ENCODE data around the gene MAP6.

MAP6 gene

DNA sequence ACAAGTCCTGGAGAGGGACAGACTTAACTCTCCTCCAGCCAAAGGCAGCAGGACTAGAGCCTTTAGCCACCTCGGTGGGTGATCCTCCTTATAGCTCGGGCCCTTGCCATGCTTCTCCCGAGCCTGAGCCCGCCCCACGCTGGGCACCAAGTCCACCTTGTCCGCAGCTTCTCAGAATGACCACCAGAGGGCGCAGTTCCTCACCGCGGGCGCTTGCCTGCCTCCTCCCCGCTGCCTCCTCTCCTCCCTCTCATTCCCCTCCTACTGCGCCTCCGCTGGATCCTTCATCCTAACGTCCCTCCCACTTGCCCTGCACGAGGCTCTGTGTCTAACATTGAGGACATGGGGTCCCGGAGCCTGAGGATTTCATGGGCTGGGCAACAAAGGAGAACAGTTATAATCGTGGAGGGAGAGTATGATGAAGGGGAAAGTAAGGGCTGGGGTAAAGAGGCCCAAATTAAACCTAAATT lies 37.5 kb upstream of the MAP6 start:
- H3K4me3 ChIP-seq (ENCODE audit: low read depth, low read length): no peak overlapping the region

DNA sequence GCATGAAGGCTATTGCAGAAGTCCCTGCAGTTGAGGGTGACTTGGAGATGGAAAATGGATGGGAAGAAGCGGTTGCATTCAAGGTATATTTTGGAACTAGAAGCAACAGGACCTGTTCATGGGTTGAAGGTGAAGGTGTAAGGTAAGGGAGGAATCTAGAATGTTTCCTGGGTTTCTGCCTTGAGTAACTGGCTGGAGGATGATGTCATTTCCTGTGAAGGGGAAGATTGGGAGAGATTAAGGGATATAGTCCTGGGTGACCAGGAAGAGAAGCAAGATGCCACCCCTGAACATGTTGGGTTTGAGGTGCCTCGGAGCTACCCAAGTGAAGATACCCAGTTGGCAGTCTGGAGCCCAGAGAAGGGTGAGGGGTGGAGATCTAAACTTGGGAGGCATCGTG lies 36.7 kb upstream of the MAP6 start:
- in situ Hi-C loops (cut with HindIII; ENCODE audit: low pct_ligation_motif_present, low sequenced_read_pairs): no loop called here
- TF ChIP-seq, protein P1, sequence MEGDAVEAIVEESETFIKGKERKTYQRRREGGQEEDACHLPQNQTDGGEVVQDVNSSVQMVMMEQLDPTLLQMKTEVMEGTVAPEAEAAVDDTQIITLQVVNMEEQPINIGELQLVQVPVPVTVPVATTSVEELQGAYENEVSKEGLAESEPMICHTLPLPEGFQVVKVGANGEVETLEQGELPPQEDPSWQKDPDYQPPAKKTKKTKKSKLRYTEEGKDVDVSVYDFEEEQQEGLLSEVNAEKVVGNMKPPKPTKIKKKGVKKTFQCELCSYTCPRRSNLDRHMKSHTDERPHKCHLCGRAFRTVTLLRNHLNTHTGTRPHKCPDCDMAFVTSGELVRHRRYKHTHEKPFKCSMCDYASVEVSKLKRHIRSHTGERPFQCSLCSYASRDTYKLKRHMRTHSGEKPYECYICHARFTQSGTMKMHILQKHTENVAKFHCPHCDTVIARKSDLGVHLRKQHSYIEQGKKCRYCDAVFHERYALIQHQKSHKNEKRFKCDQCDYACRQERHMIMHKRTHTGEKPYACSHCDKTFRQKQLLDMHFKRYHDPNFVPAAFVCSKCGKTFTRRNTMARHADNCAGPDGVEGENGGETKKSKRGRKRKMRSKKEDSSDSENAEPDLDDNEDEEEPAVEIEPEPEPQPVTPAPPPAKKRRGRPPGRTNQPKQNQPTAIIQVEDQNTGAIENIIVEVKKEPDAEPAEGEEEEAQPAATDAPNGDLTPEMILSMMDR (IDR thresholded peaks at IDR 0.05; ENCODE audit: low read depth, low read length, missing control alignments): no peak
- no peak for DNase-seq
- Histone ChIP-seq H3K27ac (no peak overlapping the region), H3K27me3 (replicated peaks) (no peaks in the 10 kb centered on the region), H3K4me3 (ENCODE audit: low read depth, low read length) (no peak overlapping the region), H3K36me3 (replicated peaks) (no peaks in the 10 kb centered on the region)

More for the DNA sequence above, 37.5 kb upstream of the MAP6 start:
- in situ Hi-C loops (cut with HindIII; ENCODE audit: low pct_ligation_motif_present, low sequenced_read_pairs): no loop called here
- Histone ChIP-seq H3K36me3 (replicated peaks) (no peaks in the 10 kb centered on the region), H3K27ac (no peak overlapping the region), H3K27me3 (replicated peaks) (no peaks in the 10 kb centered on the region)
- peak; percentile 47 for DNase-seq
- TF ChIP-seq, protein P1 (IDR thresholded peaks at IDR 0.05; ENCODE audit: low read depth, low read length, missing control alignments): peak; percentile 93

DNA sequence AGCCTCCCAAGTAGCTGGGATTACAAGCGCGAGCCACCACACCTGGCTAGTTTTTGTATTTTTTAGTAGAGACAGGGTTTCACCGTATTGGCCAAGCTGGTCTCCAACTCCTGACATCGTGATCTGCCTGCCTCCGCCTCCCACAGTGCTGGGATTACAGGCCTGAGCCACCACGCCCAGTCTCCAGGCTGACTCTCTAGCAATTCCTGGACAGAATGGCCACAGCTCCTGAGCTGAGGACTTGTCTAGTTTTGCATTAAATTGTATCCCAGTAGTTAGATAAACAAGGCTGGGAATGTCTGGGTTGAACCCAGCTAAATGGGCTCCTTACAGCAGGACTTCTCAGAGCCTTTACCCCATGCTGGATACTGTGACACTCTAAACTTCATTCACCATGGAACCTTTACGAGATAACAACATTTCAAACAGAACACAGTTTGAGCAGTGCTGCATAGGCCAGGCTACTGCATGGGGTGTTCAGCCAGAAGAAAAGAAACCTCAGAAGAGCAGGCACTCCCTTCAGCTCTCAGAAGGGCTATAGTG lies 34.9 kb upstream of the MAP6 start:
- no peak overlapping the region for H3K27ac ChIP-seq
- in situ Hi-C loops (cut with HindIII; ENCODE audit: low pct_ligation_motif_present, low sequenced_read_pairs): no loop called here

GRCh38 chr11:75700940-75701339 lies 32.1 kb upstream of the MAP6 start:
- TF ChIP-seq, protein P1 (IDR thresholded peaks at IDR 0.05; ENCODE audit: low read depth, low read length, missing control alignments): no peak
- H3K27me3 ChIP-seq (replicated peaks): no peaks in the 10 kb centered on the region
- H3K27ac ChIP-seq: no peak overlapping the region
- no peaks in the 10 kb centered on the region for H3K36me3 ChIP-seq (replicated peaks)
- DNase-seq: no peak
- in situ Hi-C loops (cut with HindIII; ENCODE audit: low pct_ligation_motif_present, low sequenced_read_pairs): no loop called here
- H3K4me3 ChIP-seq (ENCODE audit: low read depth, low read length): no peak overlapping the region

More for the DNA sequence above, 34.9 kb upstream of the MAP6 start:
- H3K4me3 ChIP-seq (ENCODE audit: low read depth, low read length): no peak overlapping the region
- no peaks in the 10 kb centered on the region for H3K36me3 ChIP-seq (replicated peaks)
- DNase-seq: no peak
- TF ChIP-seq, protein P1 (IDR thresholded peaks at IDR 0.05; ENCODE audit: low read depth, low read length, missing control alignments): no peak
- no peaks in the 10 kb centered on the region for H3K27me3 ChIP-seq (replicated peaks)

DNA sequence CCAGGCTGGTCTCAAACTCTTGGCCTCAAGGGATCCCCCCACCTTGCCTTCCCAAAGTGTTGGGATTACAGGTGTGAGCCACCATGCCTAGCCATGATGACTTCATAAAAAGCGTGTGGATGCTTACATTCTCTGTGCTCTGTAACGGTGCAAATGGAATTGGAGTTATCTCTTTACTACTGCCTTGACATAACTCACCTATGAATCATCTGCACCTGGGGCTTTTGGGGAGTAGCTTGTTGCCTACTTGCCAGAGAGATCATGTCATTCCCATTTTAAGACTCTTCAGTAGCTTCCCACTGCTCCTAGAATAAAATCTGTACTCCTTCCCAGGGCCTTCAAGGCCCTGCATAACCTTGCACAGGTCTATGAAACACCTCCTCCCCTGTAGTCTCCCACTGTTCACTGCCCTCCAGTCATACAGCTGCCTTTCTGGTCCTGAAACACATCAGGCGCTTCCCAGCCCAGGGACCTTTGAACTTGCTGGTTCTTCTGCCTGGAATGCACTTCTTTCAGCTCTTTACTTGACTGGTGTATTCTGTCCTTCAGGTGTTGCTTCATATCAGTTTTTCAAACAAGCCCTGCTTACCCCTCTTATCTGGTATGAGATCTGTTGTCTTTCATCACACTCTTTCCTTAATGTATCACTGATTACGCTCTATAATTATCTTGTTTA lies 29.2 kb upstream of the MAP6 start:
- H3K36me3 ChIP-seq (replicated peaks): no peaks in the 10 kb centered on the region
- H3K4me3 ChIP-seq (ENCODE audit: low read depth, low read length): no peak overlapping the region
- DNase-seq: no peak
- in situ Hi-C loops (cut with HindIII; ENCODE audit: low pct_ligation_motif_present, low sequenced_read_pairs): no loop called here
- TF ChIP-seq, protein P1 (IDR thresholded peaks at IDR 0.05; ENCODE audit: low read depth, low read length, missing control alignments): no peak
- H3K27ac ChIP-seq: no peak overlapping the region
- no peaks in the 10 kb centered on the region for H3K27me3 ChIP-seq (replicated peaks)
